HEK293T (cell line): ENCODE results near the gene PAX2.

Source experiments
- ARNT ChIP-seq: fragments of 450-650 bp; IDR thresholded peaks from 2 replicates; pipeline ENCODE4 v1.6.1; 2017; ENCODE audit warnings: mild to moderate bottlenecking
- BHLHE40 ChIP-seq: fragments of 450-650 bp; IDR thresholded peaks from 2 replicates; pipeline ENCODE4 v1.6.1; 2016; ENCODE audit warnings: mild to moderate bottlenecking, moderate library complexity, borderline replicate concordance
- CTBP1 ChIP-seq: fragments of 450-650 bp; IDR thresholded peaks from 2 replicates; pipeline ENCODE4 v1.6.1; 2016; ENCODE audit warnings: borderline replicate concordance
- ELF4 ChIP-seq: fragments of 450-650 bp; IDR thresholded peaks from 2 replicates; pipeline ENCODE4 v1.6.1; 2017; ENCODE audit warnings: antibody characterized with exemption
- FOXA1 ChIP-seq: fragments of 450-650 bp; IDR thresholded peaks from 2 replicates; pipeline ENCODE4 v1.6.1; 2016; ENCODE audit warnings: mild to moderate bottlenecking
- FOXK2 ChIP-seq: fragments of 450-650 bp; IDR thresholded peaks from 2 replicates; pipeline ENCODE4 v1.6.1; 2016; ENCODE audit warnings: mild to moderate bottlenecking
- FOXM1 ChIP-seq: fragments of 450-650 bp; IDR thresholded peaks from 2 replicates; pipeline ENCODE4 v1.6.1; 2017; ENCODE audit warnings: mild to moderate bottlenecking, borderline replicate concordance
- HDGF ChIP-seq: fragments of 450-650 bp; IDR thresholded peaks from 2 replicates; pipeline ENCODE4 v1.6.1; 2017; ENCODE audit warnings: antibody characterized with exemption, borderline replicate concordance
- L3MBTL2 ChIP-seq: fragments of 450-650 bp; conservative IDR thresholded peaks from 2 replicates; pipeline ENCODE4 v1.6.1; 2016; ENCODE audit warnings: mild to moderate bottlenecking
- SP1 ChIP-seq: fragments of 450-650 bp; IDR thresholded peaks from 2 replicates; pipeline ENCODE4 v1.6.1; 2017
- SUZ12 ChIP-seq: fragments of 450-650 bp; IDR thresholded peaks from 2 replicates; pipeline ENCODE4 v1.6.1; 2016; ENCODE audit warnings: mild to moderate bottlenecking
- TARDBP ChIP-seq: fragments of 450-650 bp; IDR thresholded peaks from 2 replicates; pipeline ENCODE4 v1.6.1; 2016
- TF ChIP-seq, protein P1 (sequence below): fragments of 450-650 bp; IDR thresholded peaks from 2 replicates; pipeline ENCODE4 v1.6.1; 2016

DNA sequence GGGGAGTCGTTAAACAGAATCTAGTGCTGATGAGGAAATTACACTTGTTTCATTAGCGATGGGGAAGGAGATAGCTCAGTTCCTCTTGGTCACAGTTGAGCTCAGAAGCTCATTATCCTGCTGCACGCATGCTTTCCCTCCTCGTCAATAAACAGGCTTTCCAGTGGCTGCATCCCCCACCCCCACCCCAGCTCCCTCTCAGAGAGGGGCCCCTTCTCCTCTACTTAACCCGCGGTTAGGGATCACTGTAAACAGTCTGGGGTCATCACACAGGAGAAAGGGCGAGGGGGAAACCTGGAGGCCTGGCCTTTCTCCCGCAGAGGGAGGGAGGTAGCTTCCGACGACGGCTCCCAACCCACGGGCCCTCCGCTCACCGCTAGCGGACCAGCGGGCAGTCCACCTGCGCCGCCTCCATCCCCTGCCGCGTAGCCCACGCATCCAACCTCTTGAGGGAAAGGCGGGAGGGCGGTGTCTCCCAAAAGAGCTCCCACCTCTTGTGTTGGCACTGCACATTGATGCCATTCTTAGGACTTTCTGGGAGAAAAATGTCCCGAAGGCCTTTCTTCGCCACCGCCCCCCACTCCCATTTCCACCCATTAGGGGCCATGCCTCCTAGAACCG is 80.8 kb downstream of the PAX2 start:
- TF ChIP-seq BHLHE40 (no peak), SP1 (no peak), ELF4 (no peak), SUZ12 (no peak), FOXM1 (no peak), L3MBTL2 (no peak), FOXK2 (no peak), CTBP1 (no peak), TARDBP (no peak), FOXA1 (no peak), HDGF (no peak), ARNT (no peak)
- TF ChIP-seq, protein P1, sequence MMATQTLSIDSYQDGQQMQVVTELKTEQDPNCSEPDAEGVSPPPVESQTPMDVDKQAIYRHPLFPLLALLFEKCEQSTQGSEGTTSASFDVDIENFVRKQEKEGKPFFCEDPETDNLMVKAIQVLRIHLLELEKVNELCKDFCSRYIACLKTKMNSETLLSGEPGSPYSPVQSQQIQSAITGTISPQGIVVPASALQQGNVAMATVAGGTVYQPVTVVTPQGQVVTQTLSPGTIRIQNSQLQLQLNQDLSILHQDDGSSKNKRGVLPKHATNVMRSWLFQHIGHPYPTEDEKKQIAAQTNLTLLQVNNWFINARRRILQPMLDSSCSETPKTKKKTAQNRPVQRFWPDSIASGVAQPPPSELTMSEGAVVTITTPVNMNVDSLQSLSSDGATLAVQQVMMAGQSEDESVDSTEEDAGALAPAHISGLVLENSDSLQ = no peak
